ENCODE results near the gene BUB3.

- no peak for TF ChIP-seq CTCF (IDR thresholded peaks at IDR 0.05)
- no peak for TF ChIP-seq POLR2A (IDR thresholded peaks at IDR 0.05)
Observed at GRCh38 chr10:123157210-123157609, 3.0 kb downstream of the BUB3 start.

Data from testis (tissue), 2 donors.